ENCODE data around the gene KCNN2.
"Not testable (repeated sequence)": the region's sequence is repeated elsewhere in the genome, so short reads cannot be mapped to it uniquely, and the experiment has no call there.

KCNN2 gene

DNA sequence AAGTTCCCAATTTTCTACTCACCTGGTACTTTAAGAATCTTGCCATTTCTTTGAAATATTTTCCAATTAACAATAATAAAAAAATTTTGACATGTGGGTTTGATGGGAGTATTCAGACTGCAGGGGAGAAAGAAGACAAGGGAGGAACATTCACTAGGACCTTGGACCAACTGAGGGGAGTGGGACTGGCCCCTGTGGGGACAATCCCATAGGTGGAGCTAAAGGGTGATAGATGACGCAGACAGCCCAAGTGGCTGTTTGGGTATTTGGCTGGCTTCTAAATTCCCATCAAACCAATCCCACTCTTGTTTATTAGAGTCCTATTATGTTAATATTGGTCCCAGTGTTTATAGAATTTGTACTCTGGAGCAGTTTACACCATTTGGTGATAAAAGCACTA, 65.3 kb downstream of the KCNN2 start:
- no peak for DNase-seq

GRCh38 chr5:114430532-114430931, 68.7 kb downstream of the KCNN2 start:
- DNase-seq = no peak

GRCh38 chr5:114432684-114433083, 70.8 kb downstream of the KCNN2 start:
- DNase-seq = not testable (repeated sequence)

DNA sequence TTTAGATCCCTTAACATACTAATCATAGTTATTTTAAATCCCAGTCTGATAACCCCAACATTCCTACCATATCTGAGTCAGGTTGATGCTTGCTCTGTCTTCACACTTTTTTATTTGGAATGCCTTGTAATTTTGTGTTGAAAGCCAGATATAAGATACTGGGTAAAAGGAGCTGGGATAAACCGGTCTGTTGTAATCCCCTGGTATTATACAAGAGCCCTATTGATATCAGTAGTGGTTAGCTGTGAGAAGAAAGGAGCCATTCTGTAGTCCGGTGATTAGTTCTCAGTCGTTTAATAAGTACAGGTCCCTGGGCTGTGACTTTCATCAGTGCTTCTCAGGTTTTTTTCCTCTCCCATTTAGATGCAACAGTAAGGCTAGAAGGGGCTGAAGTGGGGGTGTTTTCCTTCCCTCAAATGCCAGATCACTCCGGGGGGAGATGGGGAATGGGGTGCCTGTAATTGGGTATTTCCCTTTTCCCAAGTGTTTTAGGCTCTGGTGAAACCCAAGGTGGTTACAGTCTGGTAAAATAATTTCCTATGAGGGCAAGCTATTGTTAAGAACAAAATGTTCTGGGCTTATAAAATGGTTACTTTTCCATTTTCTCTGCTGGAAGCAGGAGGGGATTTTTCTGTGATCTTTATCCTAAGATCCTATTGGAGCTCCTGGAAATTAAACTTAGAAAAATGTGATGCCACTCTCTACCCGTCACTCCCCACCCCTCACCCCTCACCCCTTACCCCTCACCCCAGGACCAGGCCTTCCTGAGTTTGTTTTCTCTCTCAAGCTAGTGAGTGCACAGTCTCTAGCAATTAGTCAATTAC, 72.7 kb downstream of the KCNN2 start:
- no peak for DNase-seq

DNA sequence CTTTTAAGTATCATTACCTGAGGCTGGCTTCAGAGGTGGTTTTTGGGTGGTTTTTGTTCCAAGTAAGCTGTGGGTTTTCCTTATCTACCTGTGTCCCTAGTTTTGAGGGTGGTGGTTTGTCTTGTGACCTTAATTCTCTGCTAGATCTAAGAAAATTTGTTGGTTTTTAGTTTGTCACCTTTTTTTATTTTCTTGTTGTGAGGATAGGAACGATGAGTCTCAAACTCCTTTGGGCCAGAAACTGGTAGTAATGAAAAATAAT, 73.3 kb downstream of the KCNN2 start:
- DNase-seq = no peak

DNA sequence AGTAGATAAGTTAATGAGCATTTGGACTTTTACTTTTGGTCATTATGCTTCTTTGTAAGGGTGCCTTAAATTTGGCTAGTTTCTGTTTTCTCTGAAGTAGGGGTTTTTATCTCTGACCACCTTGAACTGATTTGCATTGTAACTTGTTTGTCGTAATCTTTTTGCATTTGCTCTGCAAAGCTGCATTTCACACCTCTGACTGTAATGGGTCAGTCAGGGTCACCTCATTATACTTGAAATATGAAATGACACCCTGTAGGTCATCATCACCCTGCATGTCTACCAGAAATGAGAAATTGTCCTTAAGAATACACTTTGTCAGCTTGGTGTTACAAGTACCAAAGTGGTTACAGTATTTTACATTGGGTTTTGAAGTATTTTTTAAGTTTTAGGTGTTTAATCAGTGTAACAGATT, 74.0 kb downstream of the KCNN2 start:
- no peak for DNase-seq

DNA sequence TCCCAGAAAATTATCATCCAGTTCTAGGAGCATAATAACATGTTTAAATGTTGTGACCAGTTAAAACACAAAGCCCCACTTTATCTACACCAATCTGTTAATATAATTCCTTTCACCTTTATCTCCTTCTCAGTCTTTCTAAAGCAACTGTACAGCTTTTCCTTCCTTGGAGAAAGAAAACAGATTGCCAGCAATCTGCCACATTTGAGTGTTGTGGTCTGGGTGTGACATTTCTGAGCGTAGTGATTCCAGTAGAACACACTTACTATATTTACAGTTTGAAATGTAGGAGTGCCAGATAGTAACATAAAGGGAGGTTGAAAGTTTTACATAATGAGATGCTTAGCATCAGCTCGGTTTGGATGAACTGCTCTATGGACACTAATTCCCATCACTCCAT, 76.1 kb downstream of the KCNN2 start:
- no peak for DNase-seq

DNA sequence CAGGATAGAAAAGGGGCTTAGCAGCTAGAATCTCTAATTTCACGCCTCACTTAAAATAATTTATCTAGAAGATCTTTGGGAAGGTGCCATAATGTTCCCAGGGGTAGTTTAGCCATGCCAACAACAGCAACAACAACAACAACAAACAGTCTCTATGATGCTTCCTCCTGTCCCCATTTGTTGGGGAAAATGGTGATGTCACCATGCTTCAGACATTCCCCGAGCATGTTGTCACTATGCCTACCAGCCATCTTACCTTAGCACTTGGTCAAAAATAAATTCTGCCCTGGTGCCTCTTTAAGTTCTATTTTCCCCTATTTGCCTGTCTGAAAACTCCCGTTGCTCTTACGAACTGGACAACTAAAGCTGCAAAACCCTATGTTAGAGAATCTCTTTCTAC, 76.6 kb downstream of the KCNN2 start:
- no peak for DNase-seq

GRCh38 chr5:114447084-114447773, 85.4 kb downstream of the KCNN2 start:
- no peak for DNase-seq

- no peak for DNase-seq
These were observed 86.6 kb downstream of the KCNN2 start for GRCh38 chr5:114448481-114448880.

DNA sequence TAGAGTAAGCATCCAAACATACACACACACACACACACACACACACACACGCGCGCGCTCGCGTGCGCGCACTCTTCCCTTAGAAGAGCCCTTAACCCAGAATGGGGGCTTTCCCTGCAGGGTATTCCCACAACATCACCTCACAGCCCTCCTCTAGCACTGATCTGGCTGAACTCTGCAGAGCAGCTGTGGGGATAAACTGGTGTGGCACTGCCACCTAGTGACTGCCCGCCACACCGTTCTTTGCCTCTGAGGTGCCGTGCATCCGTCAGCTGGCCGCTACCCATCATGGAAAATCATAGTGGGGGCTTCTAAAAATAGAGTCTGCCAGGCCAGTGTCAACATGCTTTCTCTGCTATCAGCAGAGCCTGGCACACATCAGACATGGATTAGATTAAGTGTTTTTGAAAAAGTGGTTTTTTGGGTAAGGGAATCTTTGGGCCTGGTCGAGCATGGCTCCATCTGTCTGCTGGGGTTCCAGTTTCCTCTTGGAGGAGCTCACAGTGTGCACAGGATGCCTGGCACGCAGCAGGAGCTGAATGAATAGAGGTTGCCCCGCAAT, 88.1 kb downstream of the KCNN2 start:
- no peak for DNase-seq

DNA sequence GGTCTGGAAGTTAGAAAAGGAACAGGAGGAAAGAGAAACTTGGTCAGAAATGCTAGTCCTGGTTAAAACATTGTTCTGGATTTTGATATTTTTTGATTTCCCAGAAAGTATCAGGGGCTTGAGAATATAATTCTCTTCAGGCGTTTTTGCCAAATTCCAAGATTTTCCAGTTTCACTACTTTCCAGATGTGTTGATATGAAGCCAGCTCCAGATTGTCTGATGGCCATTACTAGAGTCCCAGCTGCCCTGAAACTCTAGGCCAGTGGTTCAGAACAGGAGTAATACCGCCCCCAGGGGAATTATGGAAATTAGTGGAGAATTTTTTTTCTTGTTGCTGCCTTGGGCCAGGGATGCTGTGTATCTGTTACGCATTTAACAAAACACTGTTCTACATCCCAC, 88.6 kb downstream of the KCNN2 start:
- no peak for DNase-seq

GRCh38 chr5:114458726-114459125, 96.9 kb downstream of the KCNN2 start:
- no peak for DNase-seq

DNA sequence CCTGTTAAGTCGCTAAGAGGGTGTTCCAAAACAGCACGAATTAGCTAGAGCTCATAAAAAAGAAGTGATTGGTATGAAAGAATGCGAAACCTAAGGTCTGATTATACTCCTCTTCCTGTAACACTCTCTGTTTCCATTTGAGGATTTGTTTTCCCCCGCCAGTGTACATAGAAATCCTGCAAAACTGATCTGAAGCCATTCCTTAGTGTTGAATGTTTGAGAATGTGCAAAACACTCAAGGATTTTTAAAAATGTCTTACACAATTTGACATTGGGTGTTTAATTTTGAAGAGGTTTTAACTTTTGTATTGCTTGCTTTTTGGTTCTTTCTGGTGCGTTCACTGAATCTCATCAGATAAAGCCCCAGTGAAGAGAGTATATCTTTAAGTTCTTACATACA, 105.3 kb downstream of the KCNN2 start:
- DNase-seq = no peak

DNA sequence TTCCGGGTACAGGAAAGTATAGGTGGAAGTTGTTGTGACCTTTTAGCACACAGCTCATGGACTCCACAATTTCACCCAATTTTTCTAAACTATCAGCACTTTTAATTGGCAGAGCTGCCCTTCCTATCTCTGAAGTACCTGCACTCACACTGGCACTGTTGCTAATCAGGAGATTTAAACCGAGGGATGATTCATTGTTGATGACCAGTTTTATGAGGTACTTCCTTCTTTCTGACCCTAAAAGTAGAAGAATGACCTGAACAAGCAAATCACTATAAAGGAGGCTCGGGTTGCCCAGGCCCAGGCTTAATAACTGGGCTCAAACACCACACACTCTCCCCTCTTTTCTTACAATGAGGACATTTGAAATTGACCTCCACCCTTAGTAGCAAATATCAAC, 105.9 kb downstream of the KCNN2 start:
- no peak for DNase-seq

DNA sequence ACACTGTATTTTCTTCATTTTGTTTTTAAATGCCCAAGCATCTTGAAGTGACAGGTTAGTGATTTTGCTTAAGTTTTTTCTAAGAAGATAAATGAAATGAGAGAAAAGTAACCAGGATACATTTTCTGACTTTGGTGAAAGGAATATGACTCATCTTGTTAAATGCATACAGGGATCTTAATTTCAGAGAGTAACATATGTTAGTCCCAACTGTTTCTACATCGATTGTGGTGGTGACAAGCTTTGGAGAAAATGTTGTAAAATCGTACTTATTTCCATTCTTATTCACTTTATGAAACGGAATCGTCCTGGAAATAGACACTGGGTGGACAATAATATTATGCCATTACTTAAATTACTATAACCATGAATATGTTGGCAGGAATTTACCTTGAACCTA, 107.5 kb downstream of the KCNN2 start:
- no peak for DNase-seq

DNA sequence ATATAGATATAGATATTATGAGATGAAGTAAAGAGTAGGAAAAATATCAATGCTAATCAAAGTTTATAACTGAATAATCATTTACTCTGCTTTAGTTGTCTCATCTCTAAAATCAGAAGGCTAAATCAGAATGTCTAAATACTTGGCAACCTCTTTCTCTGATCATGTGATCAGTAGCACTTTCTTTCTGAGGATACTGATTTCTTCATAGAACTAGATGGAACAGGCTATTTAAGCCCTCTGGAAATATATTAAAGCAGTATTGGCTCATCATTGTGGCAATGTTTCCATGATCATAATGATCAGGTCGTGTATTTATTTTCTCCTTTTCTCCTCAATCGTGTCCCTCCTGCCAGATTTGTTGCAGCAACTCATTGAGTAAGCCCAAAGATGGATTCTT, 109.7 kb downstream of the KCNN2 start:
- no peak for DNase-seq

DNA sequence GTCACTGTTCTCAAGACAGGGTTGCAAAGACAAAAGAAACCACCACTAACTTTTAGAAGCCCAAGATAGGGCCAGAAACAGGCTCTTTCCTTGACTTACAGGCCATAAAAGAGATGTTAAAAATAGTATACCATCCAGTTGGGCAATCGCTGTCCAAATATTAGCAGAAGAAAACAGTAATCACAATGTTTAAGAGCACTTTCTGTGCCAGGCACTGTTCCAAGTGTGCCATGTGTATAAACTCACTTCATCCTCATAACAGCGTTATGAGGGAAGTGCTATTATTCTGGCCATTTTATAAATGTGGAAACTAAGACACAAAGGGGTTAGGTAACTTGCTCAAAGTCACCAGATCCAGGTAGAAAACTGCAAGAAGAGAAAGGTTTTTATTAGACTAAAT, 111.7 kb downstream of the KCNN2 start:
- DNase-seq = no peak

DNA sequence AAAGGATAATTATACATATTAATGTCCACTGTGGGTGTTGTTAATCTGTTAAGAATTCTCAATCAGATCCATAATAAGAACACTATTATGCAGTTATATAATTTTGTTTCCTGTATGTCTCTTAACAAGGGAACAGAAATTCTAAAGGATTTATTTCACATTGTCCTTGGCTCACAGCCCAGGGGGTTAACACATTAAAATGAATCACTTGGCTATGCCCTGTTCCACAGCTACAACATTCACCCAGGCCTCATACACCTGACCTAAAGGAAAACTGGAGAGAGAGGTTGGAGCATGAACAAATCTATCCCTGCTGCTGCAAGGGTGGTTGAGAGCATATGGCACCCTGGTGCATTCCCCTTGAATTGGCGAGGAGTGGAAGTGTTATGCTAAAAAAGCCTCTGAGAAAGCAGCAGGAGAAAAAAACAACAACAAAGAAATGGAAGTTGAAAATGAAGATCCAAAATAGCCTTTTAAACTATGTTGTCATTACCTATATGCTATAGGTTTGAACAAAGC, 116.0 kb downstream of the KCNN2 start:
- no peak for DNase-seq

GRCh38 chr5:114500756-114501155, 138.9 kb downstream of the KCNN2 start:
- no peak for DNase-seq

DNA sequence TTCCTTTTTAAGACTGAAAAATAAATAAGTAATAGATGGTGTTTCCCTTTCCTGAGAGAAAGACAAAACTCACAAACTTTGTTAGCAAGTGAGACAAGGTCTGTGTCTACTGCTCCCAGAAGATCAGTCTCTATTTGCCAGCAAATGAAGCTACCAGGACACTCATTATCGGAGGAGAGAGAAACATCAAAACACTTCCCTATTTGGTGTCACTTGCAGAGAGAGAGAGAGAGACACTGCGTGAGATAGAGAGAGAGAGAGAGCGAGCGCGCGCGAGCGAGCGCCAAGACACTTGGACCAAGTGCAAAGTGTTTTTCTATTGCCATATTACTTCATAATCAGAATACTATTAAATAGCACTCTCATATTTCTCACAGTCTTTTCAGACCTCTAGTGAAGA, 142.7 kb downstream of the KCNN2 start:
- no peak for DNase-seq

DNA sequence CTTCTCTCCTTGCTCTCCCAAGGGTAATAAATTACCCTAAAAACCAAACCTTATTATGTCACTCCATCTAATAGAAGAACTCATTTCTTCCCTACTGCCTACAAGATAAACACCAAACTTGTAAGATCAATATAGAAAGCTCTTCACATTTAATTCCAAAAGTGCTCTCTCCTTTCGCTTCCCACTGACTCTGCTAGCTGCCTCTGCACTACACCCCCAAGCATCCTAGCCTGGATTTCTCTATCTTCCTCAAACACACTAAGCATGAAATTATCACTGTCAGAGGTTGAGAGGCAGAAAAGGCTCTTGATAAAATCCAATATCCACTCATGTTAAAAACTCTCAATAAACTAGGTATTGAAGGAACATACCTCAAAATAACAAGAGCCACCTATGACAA, 162.4 kb downstream of the KCNN2 start:
- no peak for DNase-seq

GRCh38 chr5:114544561-114544960, 182.7 kb downstream of the KCNN2 start:
- DNase-seq = no peak
